Left lobe of liver (tissue), 2 donors: ENCODE results near the gene SULT1A1. TPM values are rescaled to one million over a fixed set of nuclear protein-coding genes. Genes with fewer than 3 reads are reported as not detected.
"Not testable (repeated sequence)": the region's sequence is repeated elsewhere in the genome, so short reads cannot be mapped to it uniquely, and the experiment has no call there.

Source experiments
- ATAC-seq: fragments of 200-7000 bp; cut with Tn5 transposase; one replicate; pipeline ENCODE4 v1.9.1; 2020; ENCODE audit warnings: mild to moderate bottlenecking, moderate library complexity
- DNase-seq: peaks from one replicate; pipeline ENCODE4 v3.0.0-alpha.2; 2020; ENCODE audit warnings: low spot score
- total RNA-seq: library from RNA; stranded (reverse); gene quantifications from one replicate; pipeline ENCODE4 v1.2.1, GENCODE V29; 2021
- donor health status: DM: no; HTN: no; CAD: no; lungs with moderate emphysema.
- donor health status: DM: no; HTN: yes; CAD: no.

Gene SULT1A1
- total RNA-seq, 1 donor from 2014 or later: 179 TPM

GRCh38 chr16:28608867-28609596, 812 bp downstream of the SULT1A1 start:
- ATAC-seq (peak; percentile 14), DNase-seq (peak; percentile 46)

- ATAC-seq, DNase-seq: not testable (repeated sequence)
Observed at GRCh38 chr16:28608496-28608808, 1.4 kb downstream of the SULT1A1 start.

- not testable (repeated sequence) for ATAC-seq
- DNase-seq: peak; percentile 33
Observed at GRCh38 chr16:28607681-28608495, 2.0 kb downstream of the SULT1A1 start.

GRCh38 chr16:28607116-28607623, 2.7 kb downstream of the SULT1A1 start:
- no peak for ATAC-seq

GRCh38 chr16:28606291-28607115, 3.3 kb downstream of the SULT1A1 start:
- no peak for ATAC-seq
- peak; percentile 29 for DNase-seq

More at GRCh38 chr16:28607116-28607623, 2.7 kb downstream of the SULT1A1 start:
- DNase-seq: peak; percentile 34

- ATAC-seq (no peak), DNase-seq (peak; percentile 21)
Observed at GRCh38 chr16:28604186-28604565, 5.7 kb downstream of the SULT1A1 start.

- DNase-seq (no peak), ATAC-seq (no peak)
Observed at GRCh38 chr16:28603381-28604185, 6.3 kb downstream of the SULT1A1 start.

GRCh38 chr16:28602529-28602928, 7.3 kb downstream of the SULT1A1 start:
- DNase-seq (no peak), ATAC-seq (peak; percentile 18)

- not testable (repeated sequence) for DNase-seq, ATAC-seq
Observed at GRCh38 chr16:28602062-28602461, 7.8 kb downstream of the SULT1A1 start.

GRCh38 chr16:28601589-28601988, 8.3 kb downstream of the SULT1A1 start:
- DNase-seq, ATAC-seq: not testable (repeated sequence)

GRCh38 chr16:28600965-28601364, 8.9 kb downstream of the SULT1A1 start:
- not testable (repeated sequence) for ATAC-seq, DNase-seq

- DNase-seq: not testable (repeated sequence)
- ATAC-seq: peak; percentile 33
Observed at GRCh38 chr16:28599377-28600285, 10.2 kb downstream of the SULT1A1 start.

GRCh38 chr16:28597692-28598261, 12.1 kb downstream of the SULT1A1 start:
- DNase-seq (peak; percentile 61), ATAC-seq (peak; percentile 9)

- ATAC-seq: peak; percentile 72
- peak; percentile 91 for DNase-seq
Observed at GRCh38 chr16:28596840-28597691, 12.8 kb downstream of the SULT1A1 start, which contains the start of gene SULT1A2. Gene SULT1A2 (minus strand): TSS chr16:28597050. CDS start chr16:28595930, 1,120 bp downstream.

GRCh38 chr16:28596115-28596630, 13.7 kb downstream of the SULT1A1 start:
- DNase-seq (peak; percentile 90), ATAC-seq (peak; percentile 61)

- ATAC-seq, DNase-seq: not testable (repeated sequence)
Observed at GRCh38 chr16:28595451-28595850, 14.4 kb downstream of the SULT1A1 start.

- no peak for DNase-seq
Observed at GRCh38 chr16:28592979-28593553, 16.8 kb downstream of the SULT1A1 start.

More at GRCh38 chr16:28592979-28593553, 16.8 kb downstream of the SULT1A1 start:
- no peak for ATAC-seq
